Adrenal gland (tissue), 12 donors: ENCODE data around the gene DHX38. TPM values are rescaled to one million over a fixed set of nuclear protein-coding genes. Genes with fewer than 3 reads are reported as not detected.

Experiments
- DNase-seq, 7 donors: peaks; one replicate each; pipeline ENCODE4 v3.0.0-alpha.2; 2019 to 2020
- H3K27ac ChIP-seq, 5 donors: fragments of 200-600 bp; sonication (generic) in 4 of 5; 1 replicate in 3 of 5; 2 replicates in 2 of 5; pipeline versions ENCODE4 v1.5.1 to v1.8.0; 2016 to 2020; ENCODE audit warnings: mild to moderate bottlenecking in 1 of 5
- H3K27me3 ChIP-seq: fragments of 200-600 bp; 2 replicates; pipeline ENCODE4 v1.8.0; 2021
- H3K36me3 ChIP-seq, 2 donors: fragments of 200-600 bp; replicated peaks in 1 of 2; 1 replicate in 1 of 2; 2 replicates in 1 of 2; pipeline versions ENCODE4 v1.5.1 to v1.8.0; 2018 to 2022
- H3K4me1 ChIP-seq, 2 donors: fragments of 200-600 bp; replicated peaks in 1 of 2; 1 replicate in 1 of 2; 2 replicates in 1 of 2; pipeline versions ENCODE4 v1.5.1 to v1.8.0; 2018 to 2021
- H3K4me3 ChIP-seq, 4 donors: fragments of 200-600 bp; sonication (generic) in 3 of 4; one replicate each; pipeline ENCODE4 v1.5.1; 2016 to 2018
- H3K9me3 ChIP-seq, 3 donors: fragments of 200-600 bp; sonication (generic) in 1 of 3; replicated peaks in 1 of 3; 1 replicate in 2 of 3; 2 replicates in 1 of 3; pipeline versions ENCODE4 v1.5.1 to v1.8.0; 2016 to 2021
- CTCF ChIP-seq, 6 experiments: fragments of 450-650 bp in 4 of 6; fragments of 200-600 bp in 2 of 6; sonication (generic) in 1 of 6; IDR thresholded peaks; 1 replicate in 5 of 6; 2 replicates in 1 of 6; pipeline versions ENCODE4 v1.5.1 to v1.8.0; 2016 to 2021; ENCODE audit warnings: antibody characterized with exemption in 6 of 6, mild to moderate bottlenecking in 2 of 6, moderate library complexity in 1 of 6
- POLR2A ChIP-seq, 2 donors: fragments of 450-650 bp; IDR thresholded peaks; one replicate each; pipeline ENCODE4 v1.6.1; 2017; ENCODE audit warnings: antibody characterized with exemption in 2 of 2, mild to moderate bottlenecking in 2 of 2, moderate library complexity in 1 of 2
- whole genome bisulfite sequencing, 4 donors: extraction: QIAGEN DNeasy Blood & Tissue Kit in 2 of 4; methylation state at CpG; one replicate each; pipeline versions ENCODE4 v1.1.5 to v1.1.7; 2013 to 2017; 5-methylcytosine and 5-hydroxymethylcytosine counted together
- intact Hi-C, 2 donors: fragments of 100-400 bp; cut with DNase I; formaldehyde crosslinking; loops; one replicate each; pipeline versions ENCODE4 v1.14.1 to v1.15.0; 2022 to 2023
- polyA plus RNA-seq, 3 donors: library from polyadenylated mRNA; stranded (reverse); fragments of 200-250 nt in 2 of 3; fragments of 350-450 nt in 1 of 3; fragmentation: Illumina TruSeq in 1 of 3; extraction: RNeasy Lipid Tissue Mini Kit (QIAGEN cat#74804) in 1 of 3; gene quantifications; one replicate each; pipeline ENCODE4 v1.2.3, GENCODE V29; 2013 to 2014
- total RNA-seq, 9 donors: library from RNA; depleted of rRNA in 4 of 9; stranded (reverse); fragments of >200 nt in 4 of 9; fragments of 120-200 nt in 1 of 9; fragmentation: NEBNext Ultra II Directional in 1 of 9; extraction: Animal tissue kit (Norgen Biotek cat#: 25700) in 1 of 9; gene quantifications; one replicate each; pipeline versions ENCODE4 v1.1.0 to v1.2.4, GENCODE V29; 2013 to 2023
- donor health status: healthy with polysubstance abuse.
- donor health status: Bipolar disorder and iron deficiency.
- donor health status: DM: yes; HTN: yes; CAD: no.
- donor health status: DM: no; HTN: no; CAD: no.
- donor health status: DM: no; HTN: no; CAD: no.
- donor health status: DM: yes; HTN: yes; CAD: no.

The DHX38 gene
- total and polyA plus RNA-seq, 12 donors: 31.9 to 93.1 (median 45.0) TPM

GRCh38 chr16:72111657-72112451, 18.2 kb downstream of the DHX38 start:
- TF ChIP-seq POLR2A (IDR thresholded peaks at IDR 0.05) (no peak), CTCF (IDR thresholded peaks at IDR 0.05) (no peak)
- Histone ChIP-seq H3K4me1 (peaks cover 0 to 8% of the 10 kb centered on the region in 2 donors), H3K9me3 (no peaks in the 10 kb centered on the region), H3K27ac (no peak overlapping the region), H3K36me3 (peaks cover 0 to 62% of the 10 kb centered on the region in 2 donors), H3K4me3 (no peak overlapping the region), H3K27me3 (no peaks in the 10 kb centered on the region)
- DNase-seq: peak in 1 of 7 donors; percentile 43
- 85 to 94% (median 88%) methylated on average over 16 to 19 of the region's 19 CpGs for WGBS, 4 donors
- intact Hi-C loops: no loop called here

GRCh38 chr16:72112452-72112792, 18.8 kb downstream of the DHX38 start:
- no peaks in the 10 kb centered on the region for H3K27me3 ChIP-seq
- intact Hi-C loops: no loop called here
- DNase-seq: peak in 1 of 7 donors; percentile 44
- 92 to 99% (median 97%) methylated on average over 13 to 15 of the region's 15 CpGs for WGBS, 4 donors
- no peak overlapping the region for H3K4me3 ChIP-seq
- H3K9me3 ChIP-seq: no peaks in the 10 kb centered on the region
- no peak overlapping the region for H3K27ac ChIP-seq
- TF ChIP-seq CTCF (IDR thresholded peaks at IDR 0.05) (no peak), POLR2A (IDR thresholded peaks at IDR 0.05) (no peak)
- H3K36me3 ChIP-seq: peaks cover 0 to 56% of the 10 kb centered on the region in 2 donors
- peaks cover 0 to 8% of the 10 kb centered on the region in 2 donors for H3K4me1 ChIP-seq

GRCh38 chr16:72112906-72113615, 19.4 kb downstream of the DHX38 start:
- WGBS, 4 donors: 72 to 89% (median 78%) methylated on average over 2 to 7 of the region's 7 CpGs
- intact Hi-C loops: no loop called here

More at GRCh38 chr16:72112906-72113615, 19.4 kb downstream of the DHX38 start:
- Histone ChIP-seq H3K27me3 (no peaks in the 10 kb centered on the region), H3K4me3 (no peak overlapping the region), H3K9me3 (no peaks in the 10 kb centered on the region), H3K4me1 (peaks cover 0 to 8% of the 10 kb centered on the region in 2 donors), H3K36me3 (peaks cover 0 to 50% of the 10 kb centered on the region in 2 donors), H3K27ac (no peak overlapping the region)
- no peak for TF ChIP-seq POLR2A (IDR thresholded peaks at IDR 0.05)
- TF ChIP-seq CTCF (IDR thresholded peaks at IDR 0.05): no peak
- DNase-seq: peak in 4 of 7 donors; percentile 32 to 51 (median 38)
